Measurements from ENCODE around the gene PNRC1.

The PNRC1 gene

GRCh38 chr6:89134723-89135122, 54.2 kb downstream of the PNRC1 start:
- Histone ChIP-seq H3K4me1 (ENCODE audit: low read length) (no peaks in the 10 kb centered on the region), H3K9ac (ENCODE audit: low read length) (no peak overlapping the region), H3K27me3 (ENCODE audit: low read depth, low read length) (no peaks in the 10 kb centered on the region), H3K27ac (ENCODE audit: low read length) (no peak overlapping the region), H3K79me2 (ENCODE audit: low read length) (no peaks in the 10 kb centered on the region), H3K4me2 (ENCODE audit: low read length) (no peak overlapping the region), H3K4me3 (ENCODE audit: low read length) (no peak overlapping the region), H4K20me1 (ENCODE audit: insufficient read depth, low read length) (no peaks in the 10 kb centered on the region), H2AFZ (ENCODE audit: low read depth, low read length) (no peak overlapping the region), H3K36me3 (replicated peaks; ENCODE audit: low read depth, low read length) (no peaks in the 10 kb centered on the region), H3K9me3 (ENCODE audit: insufficient read depth, low read length) (no peaks in the 10 kb centered on the region)
- TF ChIP-seq, protein P1, sequence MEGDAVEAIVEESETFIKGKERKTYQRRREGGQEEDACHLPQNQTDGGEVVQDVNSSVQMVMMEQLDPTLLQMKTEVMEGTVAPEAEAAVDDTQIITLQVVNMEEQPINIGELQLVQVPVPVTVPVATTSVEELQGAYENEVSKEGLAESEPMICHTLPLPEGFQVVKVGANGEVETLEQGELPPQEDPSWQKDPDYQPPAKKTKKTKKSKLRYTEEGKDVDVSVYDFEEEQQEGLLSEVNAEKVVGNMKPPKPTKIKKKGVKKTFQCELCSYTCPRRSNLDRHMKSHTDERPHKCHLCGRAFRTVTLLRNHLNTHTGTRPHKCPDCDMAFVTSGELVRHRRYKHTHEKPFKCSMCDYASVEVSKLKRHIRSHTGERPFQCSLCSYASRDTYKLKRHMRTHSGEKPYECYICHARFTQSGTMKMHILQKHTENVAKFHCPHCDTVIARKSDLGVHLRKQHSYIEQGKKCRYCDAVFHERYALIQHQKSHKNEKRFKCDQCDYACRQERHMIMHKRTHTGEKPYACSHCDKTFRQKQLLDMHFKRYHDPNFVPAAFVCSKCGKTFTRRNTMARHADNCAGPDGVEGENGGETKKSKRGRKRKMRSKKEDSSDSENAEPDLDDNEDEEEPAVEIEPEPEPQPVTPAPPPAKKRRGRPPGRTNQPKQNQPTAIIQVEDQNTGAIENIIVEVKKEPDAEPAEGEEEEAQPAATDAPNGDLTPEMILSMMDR (IDR thresholded peaks at IDR 0.05; ENCODE audit: low read depth, low read length), result no peak
- TF ChIP-seq EZH2phosphoT487 (IDR thresholded peaks at IDR 0.05; ENCODE audit: low read depth), result no peak

All from OCI-LY3 (cell line).